NCI-H1436 treated with DMSO at 0.1 percent for 48 hours (cell line): ENCODE measurements around the gene BCO1.

Experiments used
- DNase-seq: peaks from one replicate; lab custom pipeline; 2025; lab: John Stamatoyannopoulos, UW

Gene BCO1

DNA sequence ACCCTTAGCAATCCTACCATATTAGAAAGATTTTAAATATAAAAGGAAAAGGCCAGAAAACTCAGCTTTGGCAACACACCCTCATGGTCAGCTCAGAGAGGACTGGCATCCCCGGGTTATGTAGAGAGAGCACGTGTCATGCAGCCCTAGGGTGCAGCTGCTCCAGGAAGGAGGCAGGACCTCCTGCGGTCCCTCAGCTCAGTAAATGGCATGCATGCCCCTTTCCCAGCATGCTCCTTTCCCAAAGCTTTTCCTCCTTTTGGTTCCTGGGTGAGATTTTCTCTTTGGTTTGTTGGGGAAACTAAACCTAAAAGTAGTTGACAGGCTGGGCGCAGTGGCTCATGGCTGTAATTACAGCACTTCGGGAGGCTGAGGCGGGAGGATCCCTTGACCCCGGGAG lies 80.2 kb downstream of the BCO1 start:
- DNase-seq, result no peak

DNA sequence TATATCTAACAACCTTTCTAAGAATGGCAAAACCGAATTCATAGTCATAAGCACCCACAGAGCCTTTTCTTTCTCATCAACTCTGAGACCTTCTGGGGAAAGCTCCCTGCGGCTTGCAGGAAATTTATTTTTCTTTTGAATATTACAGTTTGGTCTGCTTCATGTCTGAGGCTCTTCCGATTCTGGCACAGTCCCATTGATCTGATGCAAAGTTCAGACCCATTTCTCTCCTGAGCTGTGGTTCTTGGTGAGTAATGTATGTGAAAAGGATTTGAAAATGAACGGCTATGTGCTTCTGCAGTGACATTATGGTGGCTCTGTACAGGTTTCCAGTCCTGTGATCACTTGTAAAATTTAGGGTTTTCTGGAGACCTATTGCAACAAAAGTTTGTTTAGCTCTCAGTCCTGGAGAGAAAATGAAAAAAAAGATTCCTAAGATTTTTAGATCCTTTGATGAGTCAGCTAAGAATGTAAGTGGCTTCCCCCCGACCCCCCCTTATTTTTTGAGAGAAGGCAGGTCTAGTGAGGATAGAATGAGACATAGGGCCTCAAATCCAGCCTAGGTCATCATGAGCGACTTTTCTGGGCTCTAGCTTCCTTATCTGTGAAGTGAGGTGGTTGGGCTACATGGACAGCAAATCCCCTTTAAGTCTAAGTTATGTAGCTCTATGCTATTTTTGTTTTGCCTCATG lies 80.9 kb downstream of the BCO1 start:
- no peak for DNase-seq

DNA sequence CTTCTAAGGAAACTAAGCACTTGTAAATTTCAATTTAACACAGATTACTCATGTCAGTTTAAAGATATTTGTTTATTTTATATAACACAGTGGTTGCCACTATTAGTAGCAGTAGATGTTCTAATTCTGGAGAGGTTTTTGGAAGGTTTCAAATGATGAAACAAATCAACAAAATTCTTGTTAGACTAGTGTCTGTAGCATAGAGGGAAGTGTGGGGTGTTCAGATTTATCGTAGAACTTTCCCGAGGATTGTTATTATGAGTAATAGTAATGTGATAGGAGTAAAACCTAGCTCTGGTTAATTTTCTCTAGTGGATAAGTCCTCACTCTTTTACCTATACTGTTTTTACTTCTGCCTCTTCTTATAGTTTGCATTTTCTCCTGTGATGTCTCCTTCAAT lies 82.5 kb downstream of the BCO1 start:
- DNase-seq, result no peak

DNA sequence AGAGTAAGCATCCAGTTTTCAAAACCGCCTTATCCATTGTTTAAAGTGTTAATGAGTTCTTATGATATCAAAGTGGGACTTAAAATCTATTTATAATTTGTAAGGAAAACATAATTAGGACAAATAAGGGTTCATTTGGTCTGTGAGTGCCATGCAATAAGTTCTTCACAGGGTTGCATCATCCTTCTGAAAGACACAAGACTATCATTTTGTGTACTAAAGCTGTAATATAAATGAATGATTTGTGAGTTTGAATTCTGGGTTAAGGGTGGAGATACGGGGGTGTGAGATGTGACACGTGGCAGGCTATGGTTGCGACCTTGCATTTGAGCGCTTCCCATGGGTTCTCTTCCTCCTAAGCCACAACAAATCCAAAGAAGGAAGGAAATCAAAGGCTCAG lies 83.0 kb downstream of the BCO1 start:
- DNase-seq, result no peak

DNA sequence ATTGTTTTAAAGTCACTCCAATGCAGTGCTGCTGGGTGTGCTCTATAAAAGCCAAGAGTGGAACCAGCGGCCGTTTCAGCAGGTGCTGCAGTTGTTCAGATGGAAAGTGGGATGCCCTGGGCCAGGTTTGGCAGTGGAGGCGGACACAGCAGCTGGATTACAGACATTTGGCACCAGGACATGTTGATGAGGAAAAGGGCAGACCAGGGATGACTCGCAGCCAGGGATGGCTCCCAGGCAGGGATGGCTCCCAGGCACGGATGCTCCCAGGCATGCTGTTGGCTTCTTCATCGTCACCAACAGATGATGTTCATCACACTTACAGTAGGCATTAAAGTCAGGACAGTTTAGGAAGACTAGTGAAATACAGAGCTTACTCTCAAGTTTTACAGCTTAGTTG lies 86.3 kb downstream of the BCO1 start:
- no peak for DNase-seq

DNA sequence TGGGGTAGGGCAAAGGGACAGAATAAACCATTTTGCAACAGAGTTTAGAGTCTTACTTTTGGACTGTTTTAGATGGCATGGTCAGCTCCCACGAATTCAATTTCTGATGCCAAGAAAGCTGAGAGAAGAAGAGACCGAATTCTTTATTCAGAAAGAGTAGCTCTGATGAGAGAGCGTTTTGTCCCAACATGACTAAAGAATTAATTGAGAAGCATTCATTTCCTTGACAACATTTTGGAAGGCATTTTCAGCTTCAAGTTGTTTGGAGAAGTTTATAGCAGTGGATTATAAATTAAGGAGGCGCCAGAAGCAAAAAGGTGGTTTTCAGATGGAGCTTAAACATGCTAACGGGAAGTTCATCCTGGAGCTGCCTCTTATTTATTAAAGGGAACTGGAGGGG lies 88.5 kb downstream of the BCO1 start:
- no peak for DNase-seq

DNA sequence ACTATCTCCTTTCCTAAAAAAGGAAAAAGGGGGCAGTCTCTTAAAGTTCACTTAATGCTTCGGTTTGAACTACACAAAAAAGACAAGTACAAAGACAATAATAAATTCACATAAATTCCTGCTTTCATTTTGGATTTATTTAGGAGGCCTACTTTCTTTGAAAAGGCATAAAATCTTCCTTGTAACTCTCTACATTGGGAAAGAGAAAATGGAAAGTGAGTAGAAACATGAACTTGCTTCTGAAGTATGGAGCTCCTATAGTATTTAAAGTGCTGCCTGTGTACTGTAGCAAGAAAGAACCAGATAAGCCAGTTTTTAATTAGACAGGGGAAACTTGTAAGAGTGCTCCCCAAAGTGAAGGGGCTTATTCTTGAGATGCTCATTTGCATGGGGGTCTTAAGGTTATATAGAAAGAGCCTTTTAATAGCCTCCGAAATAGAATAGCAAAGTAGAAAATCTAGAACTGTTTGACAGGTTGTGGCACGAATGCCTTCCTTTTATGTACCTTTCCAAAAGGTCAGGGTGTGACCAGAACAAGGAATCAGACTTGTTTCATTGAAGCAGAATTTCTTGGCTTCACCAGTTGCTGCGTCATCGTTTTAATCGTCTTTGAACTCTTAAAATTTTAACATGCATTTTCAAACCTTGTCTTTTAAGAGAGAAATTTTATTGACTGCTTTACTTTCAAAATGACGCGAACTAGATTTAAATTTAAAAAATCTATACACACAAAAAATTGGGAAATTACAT lies 89.1 kb downstream of the BCO1 start:
- no peak for DNase-seq

DNA sequence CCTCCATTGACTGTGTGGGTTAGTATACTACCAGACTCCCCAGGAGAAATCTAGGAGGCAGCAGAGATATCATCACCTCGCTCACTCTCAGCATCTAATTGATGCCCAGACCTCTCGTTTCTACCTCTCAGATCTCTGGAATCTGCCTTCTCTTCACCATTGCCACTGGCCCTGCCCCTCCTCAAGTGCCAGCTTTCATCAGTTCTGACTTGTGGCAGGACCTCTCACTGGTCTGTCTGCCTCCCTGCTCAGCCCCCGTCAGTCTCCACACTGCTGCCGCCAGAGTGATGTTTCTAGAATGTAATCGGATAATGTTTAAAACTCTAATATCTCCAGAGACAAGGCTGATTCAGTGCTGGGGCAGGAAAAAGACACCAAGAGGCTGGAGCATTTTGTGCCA lies 91.5 kb downstream of the BCO1 start:
- no peak for DNase-seq

DNA sequence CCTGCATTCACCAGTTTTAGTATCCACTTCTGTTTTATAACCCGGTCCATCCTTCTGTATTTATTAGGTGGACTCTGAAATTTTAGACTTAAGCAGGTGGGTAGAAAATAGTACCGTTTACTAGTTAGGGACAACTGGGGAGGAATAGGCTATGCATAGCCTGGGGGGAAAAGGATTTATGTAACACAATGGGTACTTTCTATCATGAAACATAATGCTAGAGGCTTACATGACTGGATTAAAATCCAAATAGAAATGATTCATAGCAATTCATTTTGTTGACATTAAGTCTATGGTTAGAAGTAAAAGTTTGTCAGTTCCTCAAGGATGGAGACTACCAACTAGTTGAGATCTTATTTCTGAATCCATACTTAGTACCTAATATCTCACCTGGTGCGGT lies 94.9 kb downstream of the BCO1 start:
- DNase-seq, result no peak

DNA sequence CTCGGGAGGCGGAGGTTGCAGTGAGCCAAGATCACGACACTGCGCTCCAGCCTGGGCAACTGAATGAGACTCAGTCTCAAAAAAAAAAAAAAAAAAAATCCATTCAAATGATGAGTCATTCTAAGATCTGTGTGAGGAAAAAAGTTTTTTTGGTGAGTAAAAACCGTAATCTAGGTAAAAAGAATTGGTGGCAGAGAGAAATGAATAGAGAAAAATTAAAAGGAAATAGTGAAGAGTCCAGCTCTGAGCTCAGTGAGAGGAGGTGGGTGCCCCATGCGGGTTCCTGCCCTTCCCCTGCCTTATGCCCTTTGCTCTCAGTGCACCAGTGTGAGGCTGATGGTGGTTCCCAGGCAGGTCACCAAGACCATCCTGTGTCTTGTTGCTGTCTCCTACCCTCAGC lies 97.2 kb downstream of the BCO1 start:
- DNase-seq, result no peak

DNA sequence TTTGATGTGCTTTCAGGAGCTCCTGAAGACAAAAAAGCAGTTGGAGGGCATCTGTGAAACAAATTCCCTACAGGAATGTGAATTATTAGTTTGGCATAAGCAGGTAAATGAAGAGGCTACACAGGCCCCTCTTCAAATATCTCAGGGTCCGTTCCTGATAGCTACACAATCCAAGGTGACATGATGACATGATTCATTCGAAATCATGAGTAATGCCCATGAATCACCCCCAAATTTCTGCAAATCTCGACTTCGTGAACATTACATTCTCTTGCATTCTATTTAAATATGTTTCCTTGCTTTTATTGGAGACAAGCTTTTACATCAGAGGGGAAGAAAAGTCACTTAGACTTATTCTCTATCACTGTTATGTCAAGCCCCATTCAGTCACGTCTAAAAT lies 98.6 kb downstream of the BCO1 start:
- DNase-seq, result no peak
